Femur (tissue), 1 donor: ENCODE measurements around the gene NAA60.
"Not testable (repeated sequence)": the region's sequence is repeated elsewhere in the genome, so short reads cannot be mapped to it uniquely, and the experiment has no call there.

Experiments
- DNase-seq: peaks from one replicate; pipeline ENCODE4 v3.0.0-alpha.2; 2017

The NAA60 gene

GRCh38 chr16:3484318-3485096 lies 41.0 kb downstream of the NAA60 start:
- DNase-seq, result no peak

- DNase-seq, result no peak
These were observed 41.7 kb downstream of the NAA60 start for GRCh38 chr16:3485097-3485745.

- no peak for DNase-seq
These were observed 42.5 kb downstream of the NAA60 start for GRCh38 chr16:3485821-3486505.

GRCh38 chr16:3486506-3487215 lies 43.2 kb downstream of the NAA60 start:
- DNase-seq, result no peak

GRCh38 chr16:3487521-3488410 lies 44.3 kb downstream of the NAA60 start:
- no peak for DNase-seq

- DNase-seq, result no peak
These were observed 45.3 kb downstream of the NAA60 start for GRCh38 chr16:3488801-3489200.

- no peak for DNase-seq
These were observed 47.6 kb downstream of the NAA60 start for GRCh38 chr16:3490911-3491629.

- no peak for DNase-seq
These were observed 48.9 kb downstream of the NAA60 start for GRCh38 chr16:3492356-3492755.

GRCh38 chr16:3494386-3494973 lies 51.0 kb downstream of the NAA60 start:
- no peak for DNase-seq

GRCh38 chr16:3495176-3495575 lies 51.7 kb downstream of the NAA60 start, which contains the start of gene C16orf90:
Gene C16orf90, minus strand, starts transcription at chr16:3495489. Its CDS starts 68 bp downstream, at chr16:3495421.
- DNase-seq, result no peak

- DNase-seq, result no peak
These were observed 52.9 kb downstream of the NAA60 start for GRCh38 chr16:3496386-3496785.

GRCh38 chr16:3497771-3498170 lies 54.3 kb downstream of the NAA60 start:
- DNase-seq, result no peak

GRCh38 chr16:3498988-3499387 lies 55.5 kb downstream of the NAA60 start:
- DNase-seq, result no peak

- not testable (repeated sequence) for DNase-seq
These were observed 57.9 kb downstream of the NAA60 start for GRCh38 chr16:3501412-3501761.

GRCh38 chr16:3501783-3502400 lies 58.4 kb downstream of the NAA60 start:
- DNase-seq, result no peak

GRCh38 chr16:3503523-3503922 lies 60.0 kb downstream of the NAA60 start:
- no peak for DNase-seq

GRCh38 chr16:3508736-3509135 lies 65.3 kb downstream of the NAA60 start:
- DNase-seq, result no peak

- DNase-seq, result no peak
These were observed 66.0 kb downstream of the NAA60 start for GRCh38 chr16:3509470-3509928.

- DNase-seq, result no peak
These were observed 66.9 kb downstream of the NAA60 start for GRCh38 chr16:3510416-3510815.
